GM21515 (cell line): ENCODE measurements around the gene SUSD3.
"Not testable (repeated sequence)": the region's sequence is repeated elsewhere in the genome, so short reads cannot be mapped to it uniquely, and the experiment has no call there.

Source experiments
- ATAC-seq: cut with Tn5 transposase; IDR thresholded peaks from one replicate; pipeline ENCODE4 v1.9.1; 2021; ENCODE audit not compliant: unreplicated experiment

The SUSD3 gene

DNA sequence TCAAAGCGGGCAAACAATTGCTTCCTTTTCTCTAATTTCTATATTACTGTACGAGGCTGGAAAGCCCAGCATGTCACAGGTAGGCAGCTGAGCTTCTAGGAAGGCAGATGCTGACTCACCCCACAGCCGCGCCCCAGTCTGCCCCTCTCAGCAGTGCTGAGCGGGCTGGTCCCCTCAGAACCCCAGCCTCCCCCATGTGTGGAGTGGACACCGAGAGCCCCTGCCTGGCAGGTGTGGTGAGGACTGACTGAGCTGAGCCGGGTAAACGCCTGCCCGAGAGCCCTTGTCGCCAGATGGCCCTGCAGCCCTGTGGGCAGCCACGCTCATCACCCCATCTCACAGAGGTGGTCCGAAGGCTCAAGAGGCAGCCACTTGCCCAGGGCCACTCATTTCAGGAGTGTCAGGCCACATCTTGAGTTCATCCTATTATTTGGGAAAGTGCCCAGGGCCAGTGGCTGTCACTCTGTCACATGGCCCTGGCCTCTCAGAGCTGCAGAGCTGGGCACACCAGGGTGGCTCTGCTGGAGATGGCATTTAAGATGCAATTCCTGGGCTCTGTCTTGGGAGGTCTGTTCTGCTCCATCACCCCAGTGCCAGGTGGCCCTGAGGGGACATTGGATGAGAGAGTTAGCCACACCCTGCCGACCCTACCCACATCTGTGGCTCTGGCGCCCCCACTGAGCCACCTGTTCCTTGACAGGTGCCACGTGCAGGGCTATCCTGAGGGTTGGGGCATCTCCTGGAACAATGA lies 50.0 kb downstream of the SUSD3 start:
- ATAC-seq: no peak

DNA sequence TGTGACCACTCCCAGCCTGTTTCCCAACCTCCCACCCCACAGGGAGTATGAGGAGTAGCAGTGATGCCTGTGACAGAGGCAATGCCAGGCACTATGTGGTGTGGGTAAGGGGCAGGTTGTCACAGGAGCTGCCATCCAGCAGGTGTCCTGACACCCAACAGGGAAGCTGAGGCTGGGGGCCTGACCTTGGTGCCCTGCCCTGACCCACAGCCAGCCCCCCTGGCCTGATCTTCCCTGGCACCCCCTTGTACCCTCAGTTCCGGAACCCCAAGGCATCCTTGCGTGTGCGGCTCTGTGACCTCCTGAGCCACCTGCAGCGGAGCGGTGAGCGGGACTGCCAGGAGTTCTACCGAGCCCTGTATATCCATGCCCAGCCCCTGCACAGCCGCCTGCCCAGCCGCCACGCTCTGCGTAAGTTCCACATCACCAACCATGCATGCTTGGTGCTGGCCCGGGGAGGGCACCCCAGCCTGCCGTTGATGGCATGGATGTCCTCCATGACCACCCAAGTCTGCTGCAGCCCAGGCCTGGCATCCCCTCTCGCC lies 51.9 kb downstream of the SUSD3 start:
- ATAC-seq: no peak

DNA sequence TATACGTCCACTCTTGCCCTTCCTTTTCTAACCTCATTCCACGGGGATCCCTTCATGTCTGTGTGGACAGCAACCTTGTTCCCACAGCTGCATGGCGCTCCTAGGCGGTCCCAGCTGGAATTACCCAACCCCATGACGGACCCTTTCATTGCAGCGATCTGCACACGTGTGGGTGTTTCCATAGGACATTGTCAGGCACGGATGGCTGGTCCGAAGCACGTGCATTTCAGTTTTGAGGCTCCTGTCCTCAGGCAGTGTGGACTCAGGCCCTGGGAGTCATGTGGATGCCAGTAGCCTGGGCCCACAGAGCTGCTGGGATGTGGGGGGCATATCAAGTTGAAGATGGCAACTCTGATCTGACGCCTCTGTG lies 52.5 kb downstream of the SUSD3 start:
- ATAC-seq: no peak

DNA sequence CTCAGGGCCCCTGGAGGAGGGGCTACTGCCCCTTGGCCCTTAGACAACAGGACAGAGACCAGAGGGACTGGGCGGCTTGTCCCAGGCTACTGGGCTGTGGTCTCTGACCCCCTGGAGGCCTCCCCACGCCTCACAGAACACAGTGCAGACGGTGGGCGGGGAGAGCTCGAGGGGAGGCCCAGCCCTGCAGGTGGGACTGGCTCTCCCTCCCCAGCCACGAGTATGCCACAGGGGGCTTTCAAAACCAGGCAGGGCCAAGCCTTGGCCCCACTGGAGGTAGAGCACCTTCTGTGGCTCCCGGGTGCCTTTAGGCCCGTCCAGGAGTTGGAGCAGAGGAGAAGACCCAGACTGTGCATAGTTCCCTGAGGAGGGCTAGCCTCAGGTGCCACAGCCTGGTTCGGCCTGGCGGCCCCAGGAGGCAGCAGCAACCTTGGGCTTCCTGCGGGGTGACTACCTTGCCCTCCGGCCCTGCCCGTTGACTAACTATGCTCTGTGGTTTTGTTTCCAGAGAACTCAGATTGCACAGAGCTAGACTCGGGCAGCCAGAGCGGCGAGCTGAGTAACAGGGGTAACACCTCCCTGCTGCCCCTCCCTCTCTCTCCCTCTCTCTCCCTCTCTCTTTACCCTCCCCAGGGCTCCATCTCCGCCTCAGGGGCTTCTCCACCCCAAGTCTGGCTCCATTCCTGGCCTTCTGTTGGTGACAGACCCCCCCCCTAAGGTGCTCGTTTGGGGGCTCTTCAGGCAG lies 53.0 kb downstream of the SUSD3 start:
- no peak for ATAC-seq

DNA sequence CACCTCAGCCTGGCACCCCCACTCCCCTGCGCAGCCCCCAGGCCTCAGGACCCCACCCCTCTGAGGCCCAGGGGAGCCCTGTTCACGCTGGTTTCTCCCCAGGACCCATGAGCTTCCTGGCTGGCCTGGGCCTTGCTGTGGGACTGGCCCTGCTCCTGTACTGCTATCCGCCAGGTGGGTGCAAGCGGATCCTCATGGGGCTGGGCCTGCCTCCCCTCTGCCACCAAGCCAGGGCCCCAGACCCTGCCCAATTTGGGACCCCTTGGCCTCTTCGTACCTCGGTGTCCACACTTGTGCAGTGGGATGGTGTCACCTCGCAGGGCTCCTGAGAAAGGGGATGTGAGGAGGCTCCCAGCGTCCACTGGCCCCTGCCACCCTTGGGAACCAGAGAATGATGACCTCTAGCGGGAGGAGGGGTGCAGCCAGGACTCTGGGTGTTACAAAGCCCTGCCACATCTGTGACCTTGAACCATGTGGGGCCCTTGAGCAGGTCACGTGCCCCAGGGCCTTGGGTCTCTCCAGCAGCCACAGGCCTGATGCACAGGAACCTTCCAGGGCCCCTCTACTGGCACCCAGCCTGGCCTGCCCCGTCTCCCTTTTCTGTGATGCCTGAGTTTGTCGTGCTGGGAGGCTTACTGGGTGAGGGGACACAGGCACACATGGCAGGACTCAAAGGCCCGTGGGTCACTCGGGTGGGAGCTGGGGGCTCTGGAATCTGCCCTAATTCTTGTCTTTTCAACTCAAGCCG lies 53.8 kb downstream of the SUSD3 start:
- no peak for ATAC-seq

DNA sequence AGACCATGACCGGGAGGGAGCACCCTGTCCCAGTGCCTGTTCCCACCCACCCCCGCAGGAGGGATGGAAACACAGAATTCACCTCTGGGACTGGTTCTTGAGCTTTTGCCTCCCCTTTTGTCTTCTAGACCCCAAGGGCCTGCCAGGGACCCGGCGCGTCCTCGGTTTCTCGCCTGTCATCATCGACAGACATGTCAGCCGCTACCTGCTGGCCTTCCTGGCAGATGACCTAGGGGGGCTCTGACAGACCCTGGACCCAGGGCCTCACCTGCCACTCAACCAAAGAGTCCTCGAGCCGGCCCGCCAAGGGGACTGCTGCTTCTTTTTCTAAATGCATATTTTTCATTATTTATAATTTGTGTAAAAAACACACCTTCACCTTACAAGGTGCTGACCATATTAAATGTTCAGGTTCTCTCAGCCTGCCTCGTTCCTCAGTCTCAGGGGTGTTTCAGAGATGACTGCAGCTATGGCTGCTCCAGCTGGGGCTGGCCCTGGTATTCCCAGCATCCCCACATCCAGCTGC lies 54.4 kb downstream of the SUSD3 start:
- no peak for ATAC-seq

DNA sequence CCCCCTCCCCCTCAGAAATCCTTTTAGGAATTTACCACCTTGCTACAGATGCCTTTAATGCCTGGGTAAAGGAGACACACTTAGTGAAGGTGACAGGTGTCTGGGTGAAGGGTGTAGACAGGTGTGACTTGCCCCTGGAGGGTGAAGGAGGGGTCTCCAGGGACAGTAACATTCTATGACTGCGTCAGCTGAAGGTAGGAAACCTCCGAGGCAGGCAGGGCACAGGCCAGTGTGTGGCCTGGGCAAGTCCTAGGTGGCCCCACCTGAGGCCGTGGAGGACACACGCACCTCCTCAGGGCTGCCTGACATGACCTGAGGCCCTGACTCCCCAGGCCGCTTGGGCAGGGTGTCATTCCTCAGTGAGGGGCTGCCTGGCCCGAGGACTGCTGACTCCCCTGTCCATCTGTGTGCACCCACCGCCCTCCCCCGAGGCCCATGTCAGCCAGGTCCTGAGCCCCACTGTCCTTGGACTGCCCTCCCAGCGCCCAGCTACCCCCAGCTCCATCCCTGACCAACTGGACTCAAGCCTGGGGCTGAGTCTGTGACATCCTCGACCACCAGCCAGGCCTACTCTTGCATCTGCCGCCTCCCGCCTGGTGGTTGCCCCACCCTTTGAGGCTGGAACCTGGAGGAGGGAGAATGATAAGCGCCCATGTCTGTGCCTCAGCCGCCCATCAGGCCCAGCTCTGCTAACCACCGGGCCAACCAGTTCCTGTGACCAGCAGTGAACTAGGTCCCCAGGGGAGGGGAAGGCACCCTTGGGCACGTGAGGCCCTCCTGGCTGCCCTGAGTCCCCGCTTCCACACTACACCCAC lies 55.9 kb downstream of the SUSD3 start:
- no peak for ATAC-seq

DNA sequence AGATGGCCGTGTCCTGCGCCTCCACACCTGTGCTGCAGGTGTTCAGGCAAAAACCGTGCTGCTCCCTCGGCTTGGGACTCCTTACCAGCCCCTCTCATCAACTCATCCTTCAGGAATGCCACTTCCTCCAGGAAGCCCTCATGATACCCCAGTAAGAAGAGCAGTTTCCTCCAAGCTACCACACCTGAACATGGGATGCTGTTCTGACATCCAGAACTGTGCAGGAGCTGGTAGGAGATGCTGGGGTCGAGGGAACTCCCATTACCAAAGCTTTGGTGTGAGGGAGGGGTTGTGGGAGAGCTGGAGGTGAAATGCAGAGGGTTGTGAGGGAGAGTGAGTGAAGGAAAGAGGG lies 56.5 kb downstream of the SUSD3 start:
- no peak for ATAC-seq

DNA sequence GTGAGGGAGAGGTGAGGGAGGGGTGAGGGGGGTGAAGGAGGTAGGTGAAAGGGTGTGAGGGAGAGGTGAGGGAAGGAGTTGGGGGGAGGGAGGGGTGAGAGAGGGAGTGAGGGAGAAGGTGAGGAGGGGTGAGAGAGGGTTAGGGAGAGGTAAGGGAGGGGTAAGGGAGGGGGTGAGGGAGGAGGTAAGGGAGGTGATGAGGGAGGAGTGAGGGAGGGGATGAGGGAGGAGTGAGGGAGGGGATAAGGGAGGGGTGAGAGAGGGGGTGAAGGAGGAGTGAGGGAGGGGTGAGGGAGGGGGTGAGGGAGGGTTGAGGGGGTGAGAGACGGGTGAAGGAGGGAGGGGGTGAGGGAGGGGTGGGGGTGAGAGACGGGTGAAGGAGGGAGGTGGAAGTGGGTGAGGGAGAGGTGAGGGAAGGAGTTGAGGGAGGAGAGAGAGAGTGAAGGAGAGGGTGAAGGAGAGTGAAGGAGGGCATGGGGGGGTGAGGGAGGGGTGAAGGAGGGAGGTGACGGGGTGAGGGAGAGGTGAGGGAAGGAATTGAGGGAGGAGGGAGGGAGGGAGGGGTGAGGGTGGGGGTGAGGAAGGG lies 57.1 kb downstream of the SUSD3 start:
- no peak for ATAC-seq

DNA sequence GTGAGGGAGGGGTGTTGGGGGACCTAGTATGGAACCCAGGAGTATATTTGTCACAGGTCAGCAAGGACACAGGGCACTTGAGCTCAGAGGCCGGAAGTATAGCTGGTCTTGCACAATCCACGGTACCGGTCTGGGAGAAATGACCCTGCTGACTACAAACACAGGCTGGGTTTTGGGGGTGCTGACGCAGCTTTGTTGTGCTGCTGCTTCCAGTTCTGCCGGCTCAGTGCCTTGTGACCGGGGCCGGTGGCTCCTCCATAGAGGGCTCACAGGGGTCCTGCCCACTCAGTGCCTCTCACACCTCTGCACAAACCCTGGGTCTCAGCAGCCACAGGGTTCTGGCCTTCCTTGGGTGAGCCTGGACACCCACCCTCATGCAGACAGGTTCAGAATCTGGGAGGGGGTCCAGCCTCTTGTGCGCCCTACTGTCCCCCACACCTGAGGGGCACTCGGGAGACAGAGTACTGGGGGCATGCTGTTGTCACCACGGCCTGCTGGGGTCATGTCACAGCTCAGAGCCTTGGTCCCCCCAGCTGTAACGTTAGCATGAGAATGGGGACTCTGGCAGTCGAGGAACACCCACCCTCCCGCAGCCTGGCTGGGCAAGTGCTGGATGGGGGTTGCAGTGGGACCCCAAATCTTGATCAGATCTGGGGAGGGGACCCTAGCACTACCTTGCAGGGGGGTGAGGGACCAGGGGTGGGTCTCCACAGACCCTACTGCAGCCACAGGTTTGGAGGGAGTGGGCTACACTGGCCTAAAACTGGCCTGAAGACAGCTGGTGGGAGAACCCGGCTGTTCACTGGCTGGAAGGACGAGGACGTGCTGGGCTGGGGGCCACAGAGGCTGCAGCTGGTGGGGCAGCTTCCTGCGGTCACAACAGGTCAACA lies 57.8 kb downstream of the SUSD3 start:
- ATAC-seq: no peak

DNA sequence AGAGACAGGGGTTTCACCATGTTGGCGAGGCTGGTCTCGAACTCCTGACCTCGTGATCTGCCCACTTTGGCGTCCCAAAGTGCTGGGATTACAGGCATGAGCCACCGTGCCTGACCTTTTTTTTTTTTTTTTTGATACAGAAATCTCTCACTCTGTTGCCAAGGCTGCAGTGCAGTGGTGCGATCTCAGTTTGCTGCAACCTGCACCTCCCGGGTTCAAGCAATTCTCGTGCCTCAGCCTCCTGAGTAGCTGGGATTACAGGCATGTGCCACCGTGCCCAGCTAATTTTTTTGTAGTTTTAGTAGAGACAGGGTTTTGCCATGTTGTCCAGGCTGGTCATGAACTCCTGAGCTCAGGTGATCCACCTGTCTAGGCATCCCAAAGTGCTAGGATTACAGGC lies 59.0 kb downstream of the SUSD3 start:
- ATAC-seq: not testable (repeated sequence)

DNA sequence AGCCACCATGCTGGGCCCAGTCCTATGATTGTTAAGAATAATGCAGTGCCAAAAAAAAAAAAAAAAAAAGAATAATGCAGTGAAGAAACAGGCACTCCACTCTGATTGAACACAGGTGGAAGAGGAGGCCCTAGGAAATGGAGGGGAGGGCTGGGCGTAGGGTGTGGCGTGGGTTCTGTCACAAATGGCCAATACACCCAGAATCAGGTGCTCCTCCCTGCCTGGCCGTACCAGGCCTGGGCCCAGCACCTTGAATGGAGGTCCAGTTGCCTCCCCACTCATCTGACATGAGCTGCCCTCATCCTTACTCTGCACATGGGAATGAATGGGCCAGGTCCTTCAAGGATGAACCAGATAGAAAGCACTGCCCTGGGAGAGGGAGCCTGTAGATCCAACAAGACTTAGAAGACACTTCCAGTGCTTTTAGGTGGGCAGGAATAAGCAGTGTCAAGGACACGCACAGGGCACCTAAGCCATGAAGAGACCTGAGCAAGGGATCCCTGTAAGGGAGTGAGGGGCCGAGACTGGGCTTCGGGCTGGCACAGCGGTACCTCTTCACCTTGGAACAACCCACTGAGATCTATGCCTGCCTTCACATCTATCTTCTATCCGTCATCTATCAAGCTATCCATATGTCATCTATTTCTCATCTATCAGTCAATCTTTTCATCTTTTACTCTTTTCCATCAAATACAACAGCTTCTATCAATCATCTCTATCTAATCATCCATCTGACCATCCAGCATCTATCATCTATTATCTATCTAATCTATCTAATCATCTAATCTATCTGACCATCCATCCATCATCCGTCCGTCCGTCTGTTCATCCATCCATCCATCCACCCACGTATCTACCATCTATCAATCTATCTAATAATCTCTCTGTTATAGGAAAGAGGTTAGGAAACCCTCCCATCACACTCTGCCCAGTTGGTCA lies 59.7 kb downstream of the SUSD3 start:
- no peak for ATAC-seq

DNA sequence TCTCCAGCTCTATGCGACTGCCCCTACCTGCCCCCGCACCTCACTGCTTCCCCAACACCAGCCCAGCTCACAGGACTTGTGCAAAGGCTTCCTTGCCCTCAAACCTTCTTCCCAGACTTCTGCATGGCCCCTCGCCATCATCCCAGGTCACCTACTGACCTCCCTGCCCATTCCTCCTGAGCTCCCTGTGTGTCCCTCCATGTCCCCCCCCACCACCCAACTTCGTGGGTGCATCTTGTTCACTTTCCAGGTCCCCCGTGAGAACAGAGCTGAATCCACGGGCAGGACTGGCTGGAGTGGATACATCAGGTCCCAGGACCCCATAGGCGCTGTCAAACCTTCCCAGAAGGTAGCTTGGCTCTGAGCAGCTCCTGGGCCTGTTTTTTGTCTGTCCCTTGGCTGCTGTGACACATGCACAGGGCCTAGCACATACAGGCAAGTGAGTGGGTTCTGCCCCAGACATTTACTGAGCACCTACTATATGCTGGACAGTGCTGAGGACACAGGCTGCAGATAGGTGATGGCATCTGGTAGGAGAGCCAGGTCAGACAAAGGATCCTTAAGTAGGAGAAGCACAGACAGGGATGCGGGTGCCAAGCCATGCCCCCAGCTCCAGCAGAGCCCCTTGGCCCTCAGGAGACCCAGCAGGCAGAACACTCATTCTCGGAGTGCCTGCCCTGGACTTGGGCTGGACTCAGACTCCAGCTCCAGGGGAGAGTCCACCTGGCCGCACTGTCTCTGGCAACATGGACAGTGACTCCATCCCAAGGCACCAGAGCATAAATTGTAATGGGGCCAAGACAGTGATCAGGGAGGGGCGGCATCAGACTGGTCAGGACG lies 60.6 kb downstream of the SUSD3 start:
- ATAC-seq: no peak

DNA sequence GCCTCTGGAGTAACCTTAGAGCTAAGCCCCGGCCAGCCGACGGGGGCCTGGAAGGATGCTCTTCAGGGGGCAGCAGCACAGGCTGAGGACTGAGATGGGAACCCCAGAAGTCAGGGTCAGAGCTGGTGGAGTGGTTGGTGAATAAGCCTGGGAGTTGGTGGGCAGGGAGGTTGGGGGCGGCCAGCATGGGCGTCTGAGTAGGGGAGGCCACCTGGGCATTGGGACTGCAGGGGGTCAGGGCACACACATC lies 61.1 kb downstream of the SUSD3 start:
- ATAC-seq: no peak

DNA sequence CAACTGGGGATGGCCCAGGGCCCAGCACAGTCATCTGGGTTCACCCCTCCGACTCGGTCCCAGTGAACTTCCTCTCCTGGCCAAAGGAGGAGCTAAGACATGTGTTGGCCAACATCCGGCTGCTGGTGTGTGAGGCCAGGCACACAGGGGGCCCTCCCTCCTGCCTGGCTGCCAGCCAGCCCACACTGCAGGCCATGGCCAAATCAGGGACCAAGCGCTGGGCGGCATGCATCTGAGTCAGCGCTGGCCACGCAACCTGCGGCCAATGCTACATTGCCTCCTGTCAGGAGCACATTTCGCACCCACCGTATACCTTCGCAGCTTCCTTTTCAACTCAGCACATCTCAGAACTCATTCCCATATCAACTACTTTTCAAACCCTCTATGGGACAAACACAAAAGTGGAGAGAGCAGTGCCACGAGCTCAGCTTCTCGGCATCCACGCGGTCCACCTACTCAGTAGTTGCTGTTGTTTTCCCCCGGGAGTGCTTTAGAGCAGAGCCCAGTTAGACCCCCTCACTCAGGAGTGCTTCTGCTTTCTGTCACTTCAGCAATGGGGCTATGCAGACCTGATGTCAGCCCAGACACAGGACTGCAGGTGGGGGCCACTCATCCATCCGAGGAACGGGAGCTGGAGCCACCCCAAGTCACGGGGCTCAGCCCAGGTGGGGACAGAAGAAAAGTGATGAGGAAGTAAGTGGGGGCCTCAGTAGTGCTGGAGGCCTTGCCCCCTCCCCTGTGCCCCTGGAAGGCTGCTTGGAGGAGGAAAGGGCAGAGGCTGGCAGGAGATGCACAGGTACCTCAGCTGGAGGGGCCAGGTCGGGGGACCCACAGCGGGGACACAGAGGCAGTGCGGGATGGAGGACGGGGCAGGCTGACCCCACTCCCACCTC lies 61.7 kb downstream of the SUSD3 start:
- peak; percentile 66 for ATAC-seq

DNA sequence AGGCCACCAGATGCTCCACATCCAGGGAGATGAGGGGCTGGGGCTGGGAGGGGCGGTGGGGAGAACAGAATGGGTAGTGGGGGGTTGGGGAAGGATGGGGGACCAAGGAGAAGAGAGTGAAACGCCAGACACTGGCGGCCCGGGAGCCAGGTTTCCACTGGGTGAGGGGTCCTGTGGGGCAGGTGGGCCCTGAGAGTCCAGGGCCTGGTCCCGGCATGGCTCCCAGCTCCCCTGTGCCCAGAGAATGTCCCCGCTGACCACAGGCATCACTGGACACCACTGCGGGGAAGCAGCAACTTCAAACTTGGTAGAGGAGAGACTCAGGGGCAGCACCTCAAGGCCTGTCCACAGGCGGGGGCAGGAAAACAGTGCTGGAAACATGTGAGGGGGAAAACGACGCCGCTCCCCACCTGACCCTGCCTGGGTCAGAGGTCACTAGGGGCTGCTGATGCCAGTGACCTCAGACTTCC lies 62.4 kb downstream of the SUSD3 start:
- no peak for ATAC-seq
